NCI-H446 (cell line): ENCODE data around the gene CSTF1.
"Not testable (repeated sequence)": the region's sequence is repeated elsewhere in the genome, so short reads cannot be mapped to it uniquely, and the experiment has no call there.

Source experiments
- DNase-seq, 2 experiments: peaks; one replicate each; lab custom pipeline; 2025; lab: John Stamatoyannopoulos, UW

Gene CSTF1

GRCh38 chr20:56369179-56369578 is 23.3 kb upstream of the CSTF1 start:
- no peak for DNase-seq

GRCh38 chr20:56371977-56372376 is 20.5 kb upstream of the CSTF1 start:
- no peak for DNase-seq

- no peak for DNase-seq
Measured at GRCh38 chr20:56372850-56373249, 19.6 kb upstream of the CSTF1 start.

- DNase-seq = no peak
Measured at GRCh38 chr20:56373942-56374341, 18.5 kb upstream of the CSTF1 start.

- no peak for DNase-seq
Measured at GRCh38 chr20:56376331-56376730, 16.1 kb upstream of the CSTF1 start.

GRCh38 chr20:56378386-56378785 is 14.1 kb upstream of the CSTF1 start:
- no peak for DNase-seq

GRCh38 chr20:56380375-56380774 is 12.1 kb upstream of the CSTF1 start:
- no peak for DNase-seq

GRCh38 chr20:56381501-56381900 is 10.9 kb upstream of the CSTF1 start:
- no peak for DNase-seq

GRCh38 chr20:56382696-56383095 is 9.7 kb upstream of the CSTF1 start:
- no peak for DNase-seq

- no peak for DNase-seq
Measured at GRCh38 chr20:56383334-56383733, 9.1 kb upstream of the CSTF1 start.

GRCh38 chr20:56385130-56385529 is 7.3 kb upstream of the CSTF1 start:
- DNase-seq = no peak

GRCh38 chr20:56386219-56386618 is 6.2 kb upstream of the CSTF1 start:
- DNase-seq = no peak

- no peak for DNase-seq
Measured at GRCh38 chr20:56388882-56389281, 3.6 kb upstream of the CSTF1 start.

GRCh38 chr20:56389807-56390206 is 2.6 kb upstream of the CSTF1 start:
- no peak for DNase-seq

GRCh38 chr20:56390396-56390795 is 2.0 kb upstream of the CSTF1 start:
- DNase-seq = not testable (repeated sequence)

- DNase-seq = no peak
Measured at GRCh38 chr20:56391037-56391436, 1.4 kb upstream of the CSTF1 start.

- DNase-seq = no peak
Measured at GRCh38 chr20:56391596-56392131, 781 bp upstream of the CSTF1 start.

- no peak for DNase-seq
Measured at GRCh38 chr20:56392881-56393482, 537 bp downstream of the CSTF1 start.

GRCh38 chr20:56393653-56394052 is 1.2 kb downstream of the CSTF1 start:
- no peak for DNase-seq

GRCh38 chr20:56395166-56395565 is 2.7 kb downstream of the CSTF1 start:
- no peak for DNase-seq

- peak; percentile 53 to 68 for DNase-seq
Measured at GRCh38 chr20:56400001-56400640, 7.7 kb downstream of the CSTF1 start.

GRCh38 chr20:56403465-56403864 is 11.0 kb downstream of the CSTF1 start:
- no peak for DNase-seq

GRCh38 chr20:56405356-56405755 is 12.9 kb downstream of the CSTF1 start:
- not testable (repeated sequence) for DNase-seq

- no peak for DNase-seq
Measured at GRCh38 chr20:56406910-56407309, 14.5 kb downstream of the CSTF1 start.
